Activated naive CD8-positive, alpha-beta T cell (primary cell): ENCODE measurements around the gene ERV3-1.
"Not testable (repeated sequence)": the region's sequence is repeated elsewhere in the genome, so short reads cannot be mapped to it uniquely, and the experiment has no call there.

Source experiments
- H3K27ac Mint-ChIP-seq: one replicate; pipeline ENCODE4 v1.8.0; 2021; ENCODE audit warnings: mixed read lengths
- H3K27me3 Mint-ChIP-seq: one replicate; pipeline ENCODE4 v1.8.0; 2021; ENCODE audit warnings: mixed read lengths
- H3K36me3 Mint-ChIP-seq: one replicate; pipeline ENCODE4 v1.8.0; 2021; ENCODE audit warnings: mixed read lengths
- H3K4me1 Mint-ChIP-seq: one replicate; pipeline ENCODE4 v1.8.0; 2021; ENCODE audit warnings: low read depth, mixed read lengths
- H3K4me3 Mint-ChIP-seq: one replicate; pipeline ENCODE4 v1.8.0; 2021; ENCODE audit warnings: mild to moderate bottlenecking, mixed read lengths
- H3K9me3 Mint-ChIP-seq: one replicate; pipeline ENCODE4 v1.8.0; 2021; ENCODE audit warnings: low read depth, mixed read lengths

ERV3-1 gene, protein sequence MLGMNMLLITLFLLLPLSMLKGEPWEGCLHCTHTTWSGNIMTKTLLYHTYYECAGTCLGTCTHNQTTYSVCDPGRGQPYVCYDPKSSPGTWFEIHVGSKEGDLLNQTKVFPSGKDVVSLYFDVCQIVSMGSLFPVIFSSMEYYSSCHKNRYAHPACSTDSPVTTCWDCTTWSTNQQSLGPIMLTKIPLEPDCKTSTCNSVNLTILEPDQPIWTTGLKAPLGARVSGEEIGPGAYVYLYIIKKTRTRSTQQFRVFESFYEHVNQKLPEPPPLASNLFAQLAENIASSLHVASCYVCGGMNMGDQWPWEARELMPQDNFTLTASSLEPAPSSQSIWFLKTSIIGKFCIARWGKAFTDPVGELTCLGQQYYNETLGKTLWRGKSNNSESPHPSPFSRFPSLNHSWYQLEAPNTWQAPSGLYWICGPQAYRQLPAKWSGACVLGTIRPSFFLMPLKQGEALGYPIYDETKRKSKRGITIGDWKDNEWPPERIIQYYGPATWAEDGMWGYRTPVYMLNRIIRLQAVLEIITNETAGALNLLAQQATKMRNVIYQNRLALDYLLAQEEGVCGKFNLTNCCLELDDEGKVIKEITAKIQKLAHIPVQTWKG

DNA sequence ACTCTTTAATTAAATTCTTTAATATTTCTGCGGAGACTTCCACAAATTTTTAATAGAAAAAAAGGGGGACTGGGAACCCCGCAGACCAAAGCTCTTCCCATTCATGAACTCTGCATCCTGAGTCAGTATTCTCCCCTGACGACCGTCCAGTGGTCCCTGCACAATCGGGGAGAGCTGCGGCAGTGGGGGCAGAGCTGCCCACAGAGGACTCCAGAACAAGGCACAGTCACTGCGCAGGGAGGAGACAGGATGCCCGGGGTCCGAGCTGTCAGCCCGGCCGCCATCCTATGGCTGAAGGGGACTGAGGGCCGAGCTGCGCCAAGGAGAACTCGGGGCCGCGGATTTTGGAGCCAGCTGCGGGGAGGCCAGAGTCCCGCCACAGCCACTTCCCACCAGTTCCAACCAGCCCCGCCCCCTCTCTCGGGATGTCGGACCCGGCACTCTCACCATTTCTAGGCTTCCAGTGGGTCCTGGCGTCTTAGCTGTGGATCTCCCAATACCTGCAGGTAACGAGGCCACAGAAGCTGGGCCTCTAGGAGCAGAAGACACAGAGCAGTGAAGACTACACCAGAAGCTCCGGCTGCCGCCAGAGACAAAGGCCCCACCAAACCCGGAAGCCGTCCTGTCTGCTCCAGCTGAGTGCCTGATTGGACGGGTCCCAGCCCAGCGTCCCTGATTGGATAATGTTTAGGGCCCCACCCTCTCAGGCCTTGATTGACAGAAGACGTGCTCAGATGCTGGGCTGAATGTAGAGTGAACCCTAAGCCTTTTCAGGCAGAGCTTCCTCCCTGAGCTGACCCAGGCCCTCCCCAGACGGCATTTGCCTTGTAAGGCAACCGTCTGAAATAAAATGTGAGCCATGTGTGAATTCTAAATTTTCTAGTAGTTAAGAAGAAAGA is at the start of gene ERV3-1:
ERV3-1 (minus strand) TSS at position 594 of the 899 bp plus-strand sequence. CDS start 13,661 bp downstream, outside the sequence.
- Mint-ChIP-seq H3K27me3 (no peaks in the 10 kb centered on the region), H3K4me3 (peak within 1 kb of the TSS; percentile 96), H3K36me3 (peaks cover 21% of the 10 kb centered on the region), H3K4me1 (peaks cover 35% of the 10 kb centered on the region), H3K27ac (peak within 1 kb of the TSS; percentile 90), H3K9me3 (peaks cover 5% of the 10 kb centered on the region)

DNA sequence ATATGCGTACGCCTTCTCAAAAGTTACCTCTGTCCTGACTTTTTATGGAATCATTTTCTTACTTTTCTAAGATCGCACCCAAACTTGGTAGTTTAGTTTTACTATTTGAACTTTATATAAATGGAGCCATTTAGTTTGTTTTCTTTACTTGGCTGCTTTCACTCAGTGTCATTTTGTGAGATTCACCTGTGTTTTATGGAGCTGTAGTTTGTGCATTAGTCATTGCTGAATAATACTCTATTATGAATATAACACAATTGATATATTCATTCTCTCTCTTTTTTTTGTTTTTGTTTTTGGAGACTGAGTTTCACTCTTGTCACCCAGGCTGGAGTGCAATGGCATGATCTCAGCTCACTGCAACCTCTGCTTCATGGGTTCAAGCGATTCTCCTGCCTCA is 49.3 kb upstream of the ERV3-1 start:
- Mint-ChIP-seq H3K4me1 (peaks cover 16% of the 10 kb centered on the region), H3K36me3 (peaks cover 11% of the 10 kb centered on the region)
- not testable (repeated sequence) for H3K27ac Mint-ChIP-seq, H3K9me3 Mint-ChIP-seq, H3K27me3 Mint-ChIP-seq, H3K4me3 Mint-ChIP-seq

DNA sequence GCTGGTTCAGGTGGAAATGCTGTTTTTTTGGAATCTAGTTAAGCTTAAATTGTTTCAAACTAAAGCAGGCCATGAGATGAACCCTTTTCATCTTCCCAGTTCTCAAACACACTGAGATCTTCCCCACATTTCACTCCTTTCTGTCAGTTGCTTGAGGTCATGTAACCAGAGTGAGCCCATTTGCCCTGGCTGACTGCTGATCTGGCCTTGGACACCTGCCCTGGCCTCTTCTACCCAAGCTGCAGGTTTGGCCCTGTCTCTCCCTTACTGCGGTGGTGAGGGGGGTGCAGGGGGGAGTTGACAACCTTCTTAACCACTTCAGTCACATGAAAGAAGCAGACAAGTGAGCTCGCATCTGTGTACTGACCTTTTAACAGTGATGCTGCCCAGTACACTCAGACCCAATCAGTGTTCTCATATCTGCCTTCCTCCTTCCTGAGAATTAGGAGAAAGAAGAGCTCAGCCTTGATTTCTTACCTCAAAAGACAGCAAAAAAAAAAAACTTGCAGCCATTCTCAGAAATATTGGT is 48.0 kb upstream of the ERV3-1 start:
- Mint-ChIP-seq H3K4me1 (peaks cover 18% of the 10 kb centered on the region), H3K36me3 (peaks cover 15% of the 10 kb centered on the region)
- not testable (repeated sequence) for H3K27ac Mint-ChIP-seq, H3K4me3 Mint-ChIP-seq, H3K9me3 Mint-ChIP-seq, H3K27me3 Mint-ChIP-seq

DNA sequence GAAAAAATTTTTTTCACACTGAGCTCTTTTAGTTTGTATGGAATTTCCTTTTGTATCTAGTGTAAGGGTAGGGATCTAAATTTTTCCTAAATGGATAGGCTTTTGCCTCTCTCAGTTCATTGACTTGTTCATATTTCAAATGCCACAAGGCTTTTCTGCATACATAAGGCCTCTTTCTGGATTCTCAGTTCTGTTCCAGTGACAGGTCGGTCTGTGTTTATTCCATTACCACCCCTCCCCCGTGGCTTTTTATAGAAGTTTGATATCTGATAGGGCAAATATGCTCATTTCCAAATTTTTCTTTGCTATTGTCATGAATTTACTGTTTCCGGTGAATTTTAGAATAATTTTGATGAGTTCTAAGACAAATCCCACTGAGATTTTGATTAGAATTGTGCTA is 45.2 kb upstream of the ERV3-1 start:
- not testable (repeated sequence) for H3K27ac Mint-ChIP-seq, H3K4me3 Mint-ChIP-seq, H3K27me3 Mint-ChIP-seq, H3K9me3 Mint-ChIP-seq
- H3K4me1 Mint-ChIP-seq, result peaks cover 20% of the 10 kb centered on the region
- H3K36me3 Mint-ChIP-seq, result peaks cover 15% of the 10 kb centered on the region

DNA sequence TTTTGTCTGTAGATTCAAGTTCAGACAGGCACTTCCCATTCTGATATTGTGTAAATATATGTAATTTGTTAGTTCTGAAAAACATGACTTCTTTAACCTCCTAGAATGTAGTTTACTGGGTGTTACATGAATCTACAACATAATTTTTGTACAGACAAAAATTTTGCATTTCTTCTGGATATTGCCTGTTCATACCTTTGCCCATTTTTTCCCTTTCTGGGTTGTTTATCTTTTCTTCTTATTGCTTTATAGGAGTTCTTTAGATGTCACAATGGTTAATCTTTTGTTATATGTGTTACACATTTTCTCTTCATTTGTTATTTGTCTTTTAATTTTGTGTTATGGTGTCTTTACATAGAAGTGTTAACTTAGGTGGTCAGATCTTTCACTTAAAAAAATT is 44.7 kb upstream of the ERV3-1 start:
- H3K36me3 Mint-ChIP-seq, result peaks cover 15% of the 10 kb centered on the region
- not testable (repeated sequence) for H3K27ac Mint-ChIP-seq, H3K4me3 Mint-ChIP-seq, H3K9me3 Mint-ChIP-seq, H3K27me3 Mint-ChIP-seq
- peaks cover 25% of the 10 kb centered on the region for H3K4me1 Mint-ChIP-seq

DNA sequence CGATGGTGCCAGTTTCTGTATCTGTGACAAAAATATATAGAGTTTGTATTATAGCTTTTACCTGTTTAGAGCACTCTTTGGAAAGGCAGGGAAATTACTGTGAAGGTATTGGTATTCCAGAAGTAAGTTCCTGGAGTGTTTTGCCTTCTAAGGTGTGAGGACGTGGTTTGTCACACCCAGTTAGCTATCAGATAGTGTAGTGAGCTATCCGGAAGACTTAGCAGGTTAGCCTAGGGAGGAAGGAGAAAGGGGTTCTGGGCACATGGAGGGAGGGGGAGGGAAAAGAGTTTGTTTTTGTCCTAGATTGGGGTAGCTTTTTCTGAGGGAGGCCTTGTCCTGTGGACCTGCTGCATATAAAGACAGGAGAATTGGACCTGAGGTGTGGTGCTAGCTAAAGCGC is 39.8 kb upstream of the ERV3-1 start:
- H3K4me3 Mint-ChIP-seq, H3K27me3 Mint-ChIP-seq, H3K27ac Mint-ChIP-seq, H3K9me3 Mint-ChIP-seq: not testable (repeated sequence)
- peaks cover 11% of the 10 kb centered on the region for H3K4me1 Mint-ChIP-seq
- peaks cover 11% of the 10 kb centered on the region for H3K36me3 Mint-ChIP-seq

DNA sequence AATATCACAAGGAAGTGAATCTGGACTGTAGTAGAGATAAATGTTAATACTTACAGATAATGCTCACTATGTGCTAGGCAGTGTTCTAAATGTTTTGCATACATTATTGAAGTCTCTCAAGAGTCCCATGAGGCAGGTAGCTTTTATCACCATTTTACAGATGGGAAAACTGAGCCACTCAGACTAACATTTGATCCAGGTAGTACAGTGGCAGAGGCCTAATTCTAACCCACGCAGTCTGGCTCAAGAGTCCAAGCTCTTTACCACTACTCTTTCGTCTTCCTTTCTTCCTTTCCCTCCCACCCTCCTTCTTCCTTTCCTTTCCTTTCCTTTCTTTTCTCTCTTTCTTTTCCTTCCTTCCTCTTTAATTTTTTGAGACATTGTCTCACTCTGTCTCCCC is 39.1 kb upstream of the ERV3-1 start:
- peaks cover 13% of the 10 kb centered on the region for H3K4me1 Mint-ChIP-seq
- H3K27me3 Mint-ChIP-seq, H3K36me3 Mint-ChIP-seq, H3K4me3 Mint-ChIP-seq, H3K9me3 Mint-ChIP-seq, H3K27ac Mint-ChIP-seq: not testable (repeated sequence)

DNA sequence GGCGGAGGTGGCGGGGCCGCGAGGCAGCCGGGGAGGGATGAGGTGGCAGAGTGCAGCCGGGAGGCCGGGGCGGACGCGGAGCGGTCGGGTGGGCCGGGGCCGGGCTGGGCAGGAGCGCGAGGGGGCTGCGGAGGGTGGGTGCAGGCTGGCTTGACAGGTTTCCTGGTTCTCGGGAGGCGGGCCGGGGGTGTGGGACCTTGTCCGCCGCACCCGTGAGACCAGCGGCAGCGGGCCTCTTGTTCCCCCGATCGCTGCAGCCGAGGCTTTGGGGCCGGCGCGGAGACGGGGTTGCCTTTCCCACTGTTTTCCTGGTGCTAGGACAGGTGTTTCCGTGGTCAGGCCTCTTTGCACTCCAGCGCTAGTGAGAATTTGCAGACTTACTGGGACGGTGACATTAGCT is 32.3 kb upstream of the ERV3-1 start:
- H3K27ac Mint-ChIP-seq, result peak overlapping the region; percentile 75
- H3K4me3 Mint-ChIP-seq, result peak overlapping the region; percentile 88
- H3K9me3 Mint-ChIP-seq, H3K36me3 Mint-ChIP-seq, H3K27me3 Mint-ChIP-seq: not testable (repeated sequence)
- peaks cover 18% of the 10 kb centered on the region for H3K4me1 Mint-ChIP-seq

DNA sequence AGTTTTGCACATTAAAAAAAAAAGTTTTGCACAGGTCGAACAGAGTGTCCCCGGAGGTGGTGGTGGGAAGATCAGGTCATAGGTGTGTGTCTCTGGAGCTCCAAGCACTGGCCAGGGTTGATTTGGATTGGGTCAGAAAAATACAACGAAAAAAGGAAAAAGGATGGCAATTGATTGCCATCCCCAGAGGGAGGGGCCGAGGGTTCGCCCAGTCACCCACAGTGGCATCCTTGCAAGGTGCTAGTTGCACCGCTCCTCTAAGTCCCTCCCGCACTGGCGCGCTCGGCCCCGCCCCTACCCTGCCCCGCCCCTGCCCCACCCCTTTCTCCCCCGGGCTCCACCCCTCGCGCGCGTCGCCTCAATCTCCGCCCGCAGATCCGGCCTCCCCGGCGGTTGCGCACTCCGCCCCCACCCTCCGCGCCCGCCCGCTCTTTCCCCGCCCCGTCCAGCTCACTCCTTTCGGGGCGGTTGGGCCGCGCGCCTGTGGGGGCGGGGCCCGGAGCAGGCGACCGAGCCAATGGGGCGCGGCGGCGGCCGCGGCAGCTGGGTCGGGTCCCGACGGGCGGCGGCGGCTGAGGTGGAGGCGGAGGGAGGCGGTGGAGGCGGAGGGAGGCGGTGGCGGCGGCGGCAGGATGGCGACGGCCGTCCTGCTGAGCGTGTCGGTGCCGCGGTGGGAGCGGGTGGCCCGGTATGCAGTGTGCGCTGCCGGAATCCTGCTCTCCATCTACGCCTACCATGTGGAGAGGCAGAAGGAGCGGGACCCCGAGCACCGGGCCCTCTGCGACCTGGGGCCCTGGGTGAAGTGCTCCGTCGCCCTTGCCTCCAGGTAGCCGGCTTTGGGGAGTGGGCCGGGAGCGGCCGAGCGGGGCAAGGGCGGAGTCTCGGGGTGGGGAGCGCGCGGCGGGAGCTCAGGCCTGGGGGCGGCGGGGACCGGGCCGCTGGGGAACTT is 31.5 kb upstream of the ERV3-1 start:
- no peaks in the 10 kb centered on the region for H3K27me3 Mint-ChIP-seq
- H3K4me1 Mint-ChIP-seq, result peaks cover 18% of the 10 kb centered on the region
- peak overlapping the region; percentile 80 for H3K4me3 Mint-ChIP-seq

DNA sequence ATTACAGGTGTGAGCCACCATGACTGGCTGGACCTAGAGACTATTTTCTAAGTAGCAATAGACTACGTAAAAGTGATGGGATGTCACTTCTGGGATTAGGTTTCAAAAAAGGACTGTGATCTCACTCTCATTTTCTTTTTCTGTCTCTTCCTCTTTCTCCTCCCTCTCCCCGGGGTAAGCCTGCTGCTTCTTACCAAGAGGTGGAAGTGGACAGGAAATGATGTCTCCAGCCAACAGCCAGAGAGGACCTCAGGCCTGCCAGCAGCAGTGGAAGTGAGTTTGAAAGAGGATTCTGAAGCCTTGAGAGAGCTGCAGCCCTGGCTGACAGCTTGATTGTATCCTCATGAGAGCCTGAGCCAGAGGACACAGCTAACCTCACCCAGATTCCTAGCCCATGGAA is 30.0 kb upstream of the ERV3-1 start:
- H3K27ac Mint-ChIP-seq, H3K36me3 Mint-ChIP-seq, H3K9me3 Mint-ChIP-seq, H3K27me3 Mint-ChIP-seq, H3K4me3 Mint-ChIP-seq: not testable (repeated sequence)
- H3K4me1 Mint-ChIP-seq, result peaks cover 16% of the 10 kb centered on the region

More for the DNA sequence above, 31.5 kb upstream of the ERV3-1 start:
- peaks cover 3% of the 10 kb centered on the region for H3K9me3 Mint-ChIP-seq
- peak overlapping the region; percentile 72 for H3K27ac Mint-ChIP-seq
- H3K36me3 Mint-ChIP-seq, result no peaks in the 10 kb centered on the region

DNA sequence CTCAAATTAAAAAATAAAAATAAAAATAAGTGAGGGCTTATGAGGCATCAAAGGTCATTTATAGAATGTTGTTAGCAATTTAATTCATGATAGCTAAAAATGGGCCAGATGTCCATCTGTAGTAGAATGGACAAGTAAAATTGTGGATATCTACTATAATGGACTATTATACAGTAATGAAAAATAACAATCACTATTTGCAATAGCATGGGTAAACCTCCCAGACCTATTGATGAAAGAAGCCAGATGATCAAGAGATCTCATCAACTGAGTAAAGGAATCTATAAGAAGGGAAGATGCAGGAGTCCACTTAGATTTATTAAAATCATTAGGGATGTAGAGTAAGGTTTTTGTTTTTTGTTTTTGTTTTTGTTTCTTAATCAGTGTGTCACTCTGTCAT is 29.0 kb upstream of the ERV3-1 start:
- H3K4me3 Mint-ChIP-seq, H3K36me3 Mint-ChIP-seq, H3K27ac Mint-ChIP-seq: not testable (repeated sequence)

DNA sequence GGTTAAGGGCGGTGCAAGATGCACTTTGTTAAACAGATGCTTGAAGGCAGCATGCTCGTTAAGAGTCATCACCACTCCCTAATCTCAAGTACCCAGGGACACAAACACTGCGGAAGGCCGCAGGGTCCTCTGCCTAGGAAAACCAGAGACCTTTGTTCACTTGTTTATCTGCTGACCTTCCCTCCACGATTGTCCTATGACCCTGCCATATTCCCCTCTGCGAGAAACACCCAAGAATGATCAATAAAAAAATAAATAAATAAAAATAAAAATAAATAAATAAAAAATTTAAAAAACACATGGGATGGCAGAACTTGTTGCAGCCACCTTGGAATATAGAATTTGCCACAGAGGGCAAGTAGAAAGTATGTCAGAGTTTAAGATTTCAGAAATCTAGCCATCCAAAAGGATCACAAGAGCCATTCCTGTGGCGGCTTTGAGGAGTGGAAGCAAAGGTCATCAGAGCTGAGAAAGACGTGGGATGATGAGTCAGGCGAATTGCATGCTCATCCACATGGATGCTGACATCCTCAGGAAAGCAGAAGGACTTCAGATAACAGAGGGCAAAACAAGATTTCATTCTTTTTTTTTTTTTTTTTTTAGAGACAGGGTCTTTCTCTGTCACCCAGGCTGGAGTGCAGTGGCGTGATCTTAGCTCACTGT is 27.8 kb upstream of the ERV3-1 start:
- H3K4me3 Mint-ChIP-seq, H3K9me3 Mint-ChIP-seq, H3K4me1 Mint-ChIP-seq, H3K27ac Mint-ChIP-seq, H3K27me3 Mint-ChIP-seq, H3K36me3 Mint-ChIP-seq: not testable (repeated sequence)

More for the DNA sequence above, 29.0 kb upstream of the ERV3-1 start:
- peaks cover 15% of the 10 kb centered on the region for H3K4me1 Mint-ChIP-seq
- H3K27me3 Mint-ChIP-seq, H3K9me3 Mint-ChIP-seq: not testable (repeated sequence)

DNA sequence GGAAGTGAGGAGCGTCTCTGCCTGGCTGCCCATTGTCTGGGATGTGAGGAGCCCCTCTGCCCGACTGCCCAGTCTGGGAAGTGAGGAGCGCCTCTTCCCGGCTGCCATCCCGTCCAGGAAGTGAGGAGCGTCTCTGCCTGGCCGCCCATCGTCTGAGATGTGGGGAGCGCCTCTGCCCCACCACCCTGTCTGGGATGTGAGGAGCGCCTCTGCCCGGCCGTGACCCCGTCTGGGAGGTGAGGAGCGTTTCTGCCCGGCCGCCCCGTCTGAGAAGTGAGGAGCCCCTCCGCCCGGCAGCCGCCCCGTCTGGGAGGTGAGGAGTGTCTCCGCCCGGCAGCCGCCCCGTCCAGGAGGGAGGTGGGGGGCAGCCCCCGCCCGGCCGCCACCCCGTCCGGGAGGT is 26.9 kb upstream of the ERV3-1 start:
- not testable (repeated sequence) for H3K27me3 Mint-ChIP-seq, H3K36me3 Mint-ChIP-seq, H3K4me1 Mint-ChIP-seq, H3K9me3 Mint-ChIP-seq, H3K27ac Mint-ChIP-seq, H3K4me3 Mint-ChIP-seq

DNA sequence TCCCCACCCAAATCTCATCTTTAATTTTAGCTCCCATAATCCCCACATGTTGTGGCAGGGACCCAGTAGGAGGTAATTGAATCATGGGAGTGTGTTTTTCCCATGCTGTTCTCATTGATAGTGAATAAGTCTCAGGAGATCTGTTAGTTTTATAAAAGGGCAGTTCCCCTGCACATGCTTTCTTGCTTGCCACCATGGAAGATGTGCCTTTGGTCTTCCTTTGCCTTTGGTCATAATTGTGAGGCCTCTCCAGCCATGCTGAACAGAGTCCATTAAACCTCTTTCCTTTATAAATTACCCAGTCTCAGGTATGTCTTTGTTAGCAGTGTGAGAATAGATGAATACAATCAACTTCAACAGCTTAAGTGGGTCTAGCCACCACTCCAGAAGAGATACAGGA is 18.5 kb upstream of the ERV3-1 start:
- not testable (repeated sequence) for H3K9me3 Mint-ChIP-seq, H3K27me3 Mint-ChIP-seq, H3K4me1 Mint-ChIP-seq, H3K27ac Mint-ChIP-seq, H3K36me3 Mint-ChIP-seq, H3K4me3 Mint-ChIP-seq
